Neural crest cell (in vitro differentiated cells): ENCODE results near the gene CCL8. TPM values are rescaled to one million over a fixed set of nuclear protein-coding genes. Genes with fewer than 3 reads are reported as not detected.

Source experiments
- DNase-seq: peaks from one replicate; pipeline ENCODE4 v3.0.0; 2021; ENCODE audit warnings: low read depth, mixed read lengths, low spot score
- H3K27ac Mint-ChIP-seq: one replicate; pipeline ENCODE4 v1.8.0; 2021; ENCODE audit warnings: mild to moderate bottlenecking, mixed read lengths; ENCODE audit not compliant: unreplicated experiment
- H3K27me3 Mint-ChIP-seq: 2 replicates; pipeline ENCODE4 v1.8.0; 2021; ENCODE audit warnings: low read depth, mild to moderate bottlenecking, mixed read lengths
- H3K36me3 Mint-ChIP-seq: 2 replicates; pipeline ENCODE4 v1.8.0; 2021; ENCODE audit warnings: low read depth, mild to moderate bottlenecking, mixed read lengths
- H3K4me1 Mint-ChIP-seq: 2 replicates; pipeline ENCODE4 v1.8.0; 2021; ENCODE audit warnings: mixed read lengths
- H3K4me3 Mint-ChIP-seq: one replicate; pipeline ENCODE4 v1.8.0; 2021; ENCODE audit warnings: mild to moderate bottlenecking, mixed read lengths
- H3K9me3 Mint-ChIP-seq: 2 replicates; pipeline ENCODE4 v1.8.0; 2021; ENCODE audit warnings: mixed read lengths
- CTCF ChIP-seq: fragments of 200-600 bp; sonication (generic); conservative IDR thresholded peaks from 2 replicates; pipeline ENCODE4 v1.5.0; 2021; ENCODE audit warnings: antibody characterized with exemption, mild to moderate bottlenecking
- total RNA-seq: library from RNA; stranded (reverse); gene quantifications from 2 replicates; pipeline ENCODE4 v1.2.1, GENCODE V29; 2021

CCL8 gene
- total RNA-seq, 1 donor from 2014 or later, result not detected

GRCh38 chr17:34368946-34369500 lies 49.8 kb downstream of the CCL8 start:
- peaks cover 25% of the 10 kb centered on the region for H3K27me3 Mint-ChIP-seq
- H3K4me1 Mint-ChIP-seq, result no peaks in the 10 kb centered on the region
- no peaks in the 10 kb centered on the region for H3K36me3 Mint-ChIP-seq
- no peak for DNase-seq
- H3K4me3 Mint-ChIP-seq, result no peak overlapping the region
- no peak for TF ChIP-seq CTCF
- H3K27ac Mint-ChIP-seq, result no peak overlapping the region
- no peaks in the 10 kb centered on the region for H3K9me3 Mint-ChIP-seq

DNA sequence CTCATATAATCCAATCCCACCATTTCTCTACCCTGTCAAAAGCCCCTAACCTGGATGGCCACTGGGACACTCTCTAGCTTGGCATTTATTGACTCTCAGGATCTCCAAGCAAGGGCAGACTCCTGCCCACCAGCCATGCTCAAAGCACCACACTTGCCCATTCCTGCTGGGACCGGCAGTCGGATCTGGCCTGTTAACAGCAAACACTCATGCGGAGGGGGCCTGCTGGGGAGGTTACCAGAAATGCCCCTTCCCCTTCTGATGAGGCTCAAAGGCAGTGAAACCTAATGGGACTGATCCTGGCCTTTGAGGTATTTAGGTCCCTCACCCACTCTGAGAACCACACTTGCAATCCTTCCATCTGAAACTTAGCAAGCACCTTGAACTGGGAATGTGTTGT lies 50.3 kb downstream of the CCL8 start:
- Mint-ChIP-seq H3K9me3 (no peaks in the 10 kb centered on the region), H3K27ac (no peak overlapping the region), H3K27me3 (peaks cover 25% of the 10 kb centered on the region), H3K4me3 (no peak overlapping the region), H3K36me3 (no peaks in the 10 kb centered on the region), H3K4me1 (no peaks in the 10 kb centered on the region)
- no peak for DNase-seq
- no peak for TF ChIP-seq CTCF

DNA sequence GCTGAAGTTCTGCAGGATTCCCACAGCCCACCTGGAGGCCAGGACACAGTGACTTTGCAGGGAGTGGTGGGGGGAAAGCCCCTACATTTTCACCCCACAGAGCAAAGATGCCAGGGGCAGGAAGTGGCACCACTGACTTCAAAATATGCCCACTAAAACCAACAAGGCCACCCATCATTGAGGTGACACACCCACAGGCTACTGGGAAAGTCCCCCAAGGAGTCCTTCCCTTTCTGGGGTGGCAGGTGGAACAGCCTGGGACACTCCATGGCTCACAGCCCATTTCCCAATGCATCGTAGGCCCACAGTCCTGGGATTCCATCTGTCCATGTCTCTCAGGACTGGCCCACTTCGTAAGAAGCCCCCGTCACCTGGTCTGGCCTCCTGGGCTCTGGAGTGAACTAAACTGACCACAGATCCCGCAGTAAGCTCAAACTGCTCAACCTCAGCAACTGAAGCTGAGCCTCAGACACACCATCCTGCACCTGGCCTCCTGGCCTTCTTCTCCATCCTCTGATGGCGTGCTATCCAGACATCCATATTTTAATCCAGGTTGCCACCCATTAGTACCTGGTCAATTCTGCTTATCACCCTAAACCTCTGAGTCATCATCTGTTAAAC lies 51.3 kb downstream of the CCL8 start:
- no peaks in the 10 kb centered on the region for H3K4me1 Mint-ChIP-seq
- H3K27me3 Mint-ChIP-seq, result peaks cover 17% of the 10 kb centered on the region
- no peak for DNase-seq
- no peaks in the 10 kb centered on the region for H3K9me3 Mint-ChIP-seq
- no peak for TF ChIP-seq CTCF
- H3K36me3 Mint-ChIP-seq, result no peaks in the 10 kb centered on the region
- no peak overlapping the region for H3K27ac Mint-ChIP-seq
- no peak overlapping the region for H3K4me3 Mint-ChIP-seq

GRCh38 chr17:34370997-34371395 lies 51.8 kb downstream of the CCL8 start:
- no peak overlapping the region for H3K4me3 Mint-ChIP-seq

More at GRCh38 chr17:34370997-34371395, 51.8 kb downstream of the CCL8 start:
- DNase-seq, result no peak
- TF ChIP-seq CTCF, result no peak
- Mint-ChIP-seq H3K9me3 (no peaks in the 10 kb centered on the region), H3K27me3 (peaks cover 13% of the 10 kb centered on the region), H3K27ac (no peak overlapping the region), H3K36me3 (no peaks in the 10 kb centered on the region), H3K4me1 (no peaks in the 10 kb centered on the region)

Other genes starting within 250 kb of the CCL8 start
- 3.5 and 3.9 TPM in 2 replicates for gene CCL2, start 64.2 kb upstream of the CCL8 start, total RNA-seq
- not detected in 2 replicates for gene CCL7, start 49.2 kb upstream of the CCL8 start, total RNA-seq
- not detected in 2 replicates for gene CCL11, start 33.7 kb upstream of the CCL8 start, total RNA-seq
- gene CCL13, start 37.0 kb downstream of the CCL8 start, total RNA-seq, result not detected in 2 replicates
- not detected in 2 replicates for gene CCL1, start 43.8 kb downstream of the CCL8 start, total RNA-seq